HepG2 (cell line): ENCODE measurements around the gene HSPB8. TPM values are rescaled to one million over a fixed set of nuclear protein-coding genes. Genes with fewer than 3 reads are reported as not detected.

Experiments
- polyA plus RNA-seq, 8 experiments: library from polyadenylated mRNA; depleted of rRNA in 3 of 8; stranded (reverse) in 7 of 8; unstranded in 1 of 8; fragments of >200 nt; fragmentation: Illumina TruSeq in 4 of 8; extraction: Trizol in 4 of 8; gene quantifications; 2 replicates each; pipeline versions ENCODE4 v1.2.1 to v1.2.3, GENCODE V29; 2011 to 2016; ENCODE audit warnings: low read depth in 4 of 8, missing spikeins in 1 of 8, mixed read lengths in 1 of 8; ENCODE audit not compliant: insufficient read depth in 1 of 8
- total RNA-seq, 5 experiments: library from RNA; depleted of rRNA; stranded (reverse); fragments of >200 nt; fragmentation: Illumina TruSeq; extraction: Trizol; gene quantifications; 2 replicates each; pipeline ENCODE4 v1.2.3, GENCODE V29; 2016; ENCODE audit warnings: low read depth in 1 of 5

Gene HSPB8
- total and polyA plus RNA-seq, 2 of the 13 experiments (the other 11 are each of a cell fraction or from before 2014, with no cell fraction given), result 0.49 to 0.54 TPM

Other genes starting within 250 kb of the HSPB8 start
- not detected in 2 replicates for gene SRRM4, start 197.4 kb upstream of the HSPB8 start, total RNA-seq (2016; rRNA removed; fragmentation: Illumina TruSeq; extraction: Trizol)
- gene SRRM4, start 197.4 kb upstream of the HSPB8 start, polyA plus RNA-seq (2011; rRNA removed), result not detected in 2 replicates
- gene CCDC60, start 155.8 kb downstream of the HSPB8 start, total RNA-seq (2016; rRNA removed; fragmentation: Illumina TruSeq; extraction: Trizol), result not detected in 2 replicates
- not detected in 2 replicates for gene CCDC60, start 155.8 kb downstream of the HSPB8 start, polyA plus RNA-seq (2011; rRNA removed)